Peyer's patch (tissue), 4 donors: ENCODE data around the gene CDKL4. TPM values are rescaled to one million over a fixed set of nuclear protein-coding genes. Genes with fewer than 3 reads are reported as not detected.

Experiments
- DNase-seq, 3 donors: peaks; one replicate each; pipeline ENCODE4 v3.0.0-alpha.2; 2017 to 2019
- H3K27ac ChIP-seq, 4 donors: fragments of 200-600 bp; sonication (generic); one replicate each; pipeline ENCODE4 v1.5.1; 2016 to 2019
- H3K27me3 ChIP-seq, 2 donors: fragments of 200-600 bp; sonication (generic); one replicate each; pipeline ENCODE4 v1.5.1; 2019
- H3K36me3 ChIP-seq, 3 donors: fragments of 200-600 bp; sonication (generic); one replicate each; pipeline ENCODE4 v1.5.1; 2016 to 2019
- H3K4me1 ChIP-seq, 4 donors: fragments of 200-600 bp; sonication (generic); one replicate each; pipeline ENCODE4 v1.5.1; 2016 to 2019
- H3K4me3 ChIP-seq, 4 donors: fragments of 200-600 bp; sonication (generic); 1 replicate in 3 of 4; 2 replicates in 1 of 4; pipeline ENCODE4 v1.5.1; 2016 to 2019; ENCODE audit warnings: mild to moderate bottlenecking in 1 of 4
- H3K9me3 ChIP-seq, 4 donors: fragments of 200-600 bp; sonication (generic); one replicate each; pipeline ENCODE4 v1.5.1; 2016 to 2019; ENCODE audit warnings: mild to moderate bottlenecking in 1 of 4
- CTCF ChIP-seq, 6 experiments: fragments of 450-650 bp in 4 of 6; fragments of 200-600 bp in 2 of 6; sonication (generic) in 1 of 6; IDR thresholded peaks; one replicate each; pipeline ENCODE4 v1.5.1; 2017 to 2019; ENCODE audit warnings: antibody characterized with exemption in 6 of 6, mild to moderate bottlenecking in 3 of 6, moderate library complexity in 1 of 6
- POLR2A ChIP-seq, 2 donors: fragments of 450-650 bp; IDR thresholded peaks; one replicate each; pipeline ENCODE4 v1.5.1; 2017; ENCODE audit warnings: antibody characterized with exemption in 2 of 2, mild to moderate bottlenecking in 2 of 2, moderate library complexity in 2 of 2
- total RNA-seq, 4 donors: library from RNA; depleted of rRNA; stranded (reverse); fragments of >200 nt; gene quantifications; one replicate each; pipeline ENCODE4 v1.1.0, GENCODE V29; 2016

Gene CDKL4
- total RNA-seq, 4 donors from 2014 or later = 0.70 to 4.1 (median 0.80) TPM; not detected in 1

GRCh38 chr2:39264733-39265132 is 21.0 kb upstream of the CDKL4 start:
- TF ChIP-seq CTCF (IDR thresholded peaks at IDR 0.05) = no peak
- no peak for TF ChIP-seq POLR2A (IDR thresholded peaks at IDR 0.05)
- no peaks in the 10 kb centered on the region for H3K4me1 ChIP-seq
- peaks cover 0 to 34% (median 0%) of the 10 kb centered on the region in 3 donors for H3K36me3 ChIP-seq
- H3K4me3 ChIP-seq = no peak overlapping the region
- H3K27me3 ChIP-seq = no peaks in the 10 kb centered on the region
- H3K9me3 ChIP-seq = no peaks in the 10 kb centered on the region
- H3K27ac ChIP-seq = no peak overlapping the region
- no peak for DNase-seq

DNA sequence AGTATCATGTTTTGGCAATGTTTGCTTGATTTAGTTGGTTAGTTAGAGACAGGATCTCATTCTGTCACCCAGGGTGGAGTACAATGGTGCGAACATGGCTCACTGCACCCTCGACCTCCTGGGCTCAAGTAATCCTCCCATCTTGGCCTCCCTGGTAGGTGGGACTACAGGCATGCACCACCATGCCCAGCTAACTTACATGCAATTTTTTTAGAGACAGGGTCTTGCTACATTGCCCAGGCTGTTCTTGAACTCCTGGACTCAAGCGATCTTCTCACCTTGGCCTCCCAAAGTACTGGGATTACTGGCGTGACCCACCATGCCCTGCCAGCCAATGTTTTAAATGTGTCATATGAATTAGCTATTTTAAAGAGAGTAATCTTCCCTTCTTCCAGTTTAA is 16.3 kb upstream of the CDKL4 start:
- DNase-seq = no peak
- Histone ChIP-seq H3K27me3 (no peaks in the 10 kb centered on the region), H3K36me3 (peaks cover 0 to 64% (median 0%) of the 10 kb centered on the region in 3 donors), H3K27ac (no peak overlapping the region), H3K4me1 (no peaks in the 10 kb centered on the region), H3K4me3 (no peak overlapping the region), H3K9me3 (no peaks in the 10 kb centered on the region)
- no peak for TF ChIP-seq CTCF (IDR thresholded peaks at IDR 0.05)
- TF ChIP-seq POLR2A (IDR thresholded peaks at IDR 0.05) = no peak

DNA sequence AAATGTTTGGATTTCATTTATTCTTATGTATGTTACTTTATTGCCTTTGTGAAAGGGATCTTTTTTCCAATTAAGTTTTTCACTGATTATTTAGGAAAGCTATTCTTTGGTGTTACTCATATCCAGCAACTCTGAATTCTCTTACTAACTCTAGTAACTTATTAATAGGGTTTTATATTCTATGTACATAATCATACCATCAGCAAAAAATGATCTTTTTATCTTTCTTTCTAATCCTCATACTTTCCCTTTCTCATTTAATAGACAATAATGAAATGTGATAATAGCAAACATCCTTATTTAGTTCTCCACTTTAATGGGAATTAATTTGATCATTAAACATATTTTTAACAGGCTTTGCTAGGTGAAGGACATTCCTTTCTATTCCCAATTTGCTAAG is 12.3 kb upstream of the CDKL4 start:
- Histone ChIP-seq H3K36me3 (peaks cover 0 to 87% (median 0%) of the 10 kb centered on the region in 3 donors), H3K4me3 (no peak overlapping the region), H3K27ac (no peak overlapping the region), H3K9me3 (no peaks in the 10 kb centered on the region), H3K4me1 (no peaks in the 10 kb centered on the region), H3K27me3 (no peaks in the 10 kb centered on the region)
- TF ChIP-seq CTCF (IDR thresholded peaks at IDR 0.05) (no peak), POLR2A (IDR thresholded peaks at IDR 0.05) (no peak)
- DNase-seq = no peak

DNA sequence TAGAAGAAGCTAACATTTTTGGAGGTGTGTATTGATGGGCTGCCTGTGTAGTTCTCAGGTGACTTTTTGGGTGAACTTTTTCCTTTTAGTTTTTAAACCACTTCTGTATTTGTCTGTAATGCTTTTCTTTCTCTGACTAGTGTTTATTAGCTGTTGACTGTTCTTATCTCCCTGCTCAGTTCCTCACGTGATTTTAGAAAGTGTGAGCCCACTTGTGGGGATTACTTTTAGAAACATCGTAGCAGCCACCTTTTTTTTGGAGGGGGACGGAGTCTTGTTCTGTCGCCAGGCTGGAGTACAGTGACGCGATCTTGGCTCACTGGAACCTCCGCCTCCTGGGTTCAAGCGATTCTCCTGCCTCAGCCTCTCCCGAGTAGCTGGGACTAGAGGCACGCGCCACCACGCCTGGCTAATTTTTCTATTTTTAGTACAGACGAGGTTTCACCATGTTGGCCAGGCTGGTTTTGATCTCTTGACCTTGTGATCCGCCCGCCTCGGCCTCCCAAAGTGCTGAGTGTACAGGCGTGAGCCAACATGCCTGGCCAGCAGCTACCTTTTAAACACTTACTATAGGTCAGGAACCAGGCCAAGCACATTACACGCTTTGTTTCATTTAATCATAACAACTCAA is 9.2 kb upstream of the CDKL4 start:
- no peak overlapping the region for H3K4me3 ChIP-seq
- DNase-seq = no peak
- no peak overlapping the region for H3K27ac ChIP-seq
- TF ChIP-seq CTCF (IDR thresholded peaks at IDR 0.05) = no peak
- no peak for TF ChIP-seq POLR2A (IDR thresholded peaks at IDR 0.05)
- no peaks in the 10 kb centered on the region for H3K4me1 ChIP-seq
- no peaks in the 10 kb centered on the region for H3K9me3 ChIP-seq
- peaks cover 0 to 73% (median 0%) of the 10 kb centered on the region in 3 donors for H3K36me3 ChIP-seq
- H3K27me3 ChIP-seq = no peaks in the 10 kb centered on the region

- Histone ChIP-seq H3K27me3 (no peaks in the 10 kb centered on the region), H3K9me3 (no peaks in the 10 kb centered on the region), H3K4me1 (no peaks in the 10 kb centered on the region), H3K36me3 (peaks cover 0 to 31% (median 0%) of the 10 kb centered on the region in 3 donors), H3K27ac (no peak overlapping the region), H3K4me3 (no peak overlapping the region)
- no peak for DNase-seq
- TF ChIP-seq CTCF (IDR thresholded peaks at IDR 0.05) (no peak), POLR2A (IDR thresholded peaks at IDR 0.05) (no peak)
Measured at GRCh38 chr2:39247512-39248043, 3.8 kb upstream of the CDKL4 start.
